ENCODE results near the gene FOXL2NB. TPM values are rescaled to one million over a fixed set of nuclear protein-coding genes. Genes with fewer than 3 reads are reported as not detected.

The FOXL2NB gene
- total RNA-seq, 4 donors from 2014 or later = not detected

DNA sequence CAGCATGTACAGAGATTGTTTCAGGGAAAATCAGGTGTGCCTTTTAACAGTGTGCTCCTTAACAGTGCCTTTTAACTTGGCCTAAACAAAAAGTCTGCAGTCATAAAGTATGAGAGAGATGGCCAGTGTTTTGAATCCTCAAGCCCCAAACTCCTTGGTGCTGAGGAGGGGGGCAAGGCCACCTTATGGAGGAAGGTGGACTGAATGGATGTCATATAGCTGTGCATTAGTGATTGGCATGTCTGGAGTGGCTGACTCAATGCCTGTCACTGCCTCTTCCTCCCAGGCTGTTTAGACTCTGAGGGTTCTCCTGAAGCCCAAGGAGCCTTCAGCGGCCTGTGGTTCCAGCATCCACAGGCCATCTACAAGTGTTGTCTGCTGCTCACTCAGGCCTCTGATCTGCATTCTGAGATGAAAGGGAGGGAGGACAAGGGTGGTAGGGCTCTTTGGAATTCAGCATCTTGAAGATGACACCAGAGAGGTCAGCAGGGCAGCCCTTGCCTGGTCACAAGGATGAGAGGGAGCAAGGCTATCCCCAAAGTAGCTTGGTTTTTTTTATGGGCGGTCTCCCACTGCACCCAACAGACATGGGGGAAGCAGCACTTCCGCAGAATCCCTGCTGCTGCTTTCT is 1.5 kb downstream of the FOXL2NB start:
- peaks cover 30 to 43% of the 10 kb centered on the region in 2 donors for H3K4me1 ChIP-seq
- peaks cover 58% of the 10 kb centered on the region for H3K27me3 ChIP-seq
- intact Hi-C loops (cut with DNase I) = no loop called here
- no peak for DNase-seq
- no peak overlapping the region for H3K4me3 ChIP-seq (replicated peaks in 1 of 3)
- no peak overlapping the region for H3K27ac ChIP-seq
- H3K9me3 ChIP-seq = no peaks in the 10 kb centered on the region
- WGBS, 2 donors = 93 to 97% methylated on average over 3 of the region's 3 CpGs
- TF ChIP-seq, protein P1, sequence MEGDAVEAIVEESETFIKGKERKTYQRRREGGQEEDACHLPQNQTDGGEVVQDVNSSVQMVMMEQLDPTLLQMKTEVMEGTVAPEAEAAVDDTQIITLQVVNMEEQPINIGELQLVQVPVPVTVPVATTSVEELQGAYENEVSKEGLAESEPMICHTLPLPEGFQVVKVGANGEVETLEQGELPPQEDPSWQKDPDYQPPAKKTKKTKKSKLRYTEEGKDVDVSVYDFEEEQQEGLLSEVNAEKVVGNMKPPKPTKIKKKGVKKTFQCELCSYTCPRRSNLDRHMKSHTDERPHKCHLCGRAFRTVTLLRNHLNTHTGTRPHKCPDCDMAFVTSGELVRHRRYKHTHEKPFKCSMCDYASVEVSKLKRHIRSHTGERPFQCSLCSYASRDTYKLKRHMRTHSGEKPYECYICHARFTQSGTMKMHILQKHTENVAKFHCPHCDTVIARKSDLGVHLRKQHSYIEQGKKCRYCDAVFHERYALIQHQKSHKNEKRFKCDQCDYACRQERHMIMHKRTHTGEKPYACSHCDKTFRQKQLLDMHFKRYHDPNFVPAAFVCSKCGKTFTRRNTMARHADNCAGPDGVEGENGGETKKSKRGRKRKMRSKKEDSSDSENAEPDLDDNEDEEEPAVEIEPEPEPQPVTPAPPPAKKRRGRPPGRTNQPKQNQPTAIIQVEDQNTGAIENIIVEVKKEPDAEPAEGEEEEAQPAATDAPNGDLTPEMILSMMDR (IDR thresholded peaks at IDR 0.05) = no peak
- H3K36me3 ChIP-seq = no peaks in the 10 kb centered on the region

DNA sequence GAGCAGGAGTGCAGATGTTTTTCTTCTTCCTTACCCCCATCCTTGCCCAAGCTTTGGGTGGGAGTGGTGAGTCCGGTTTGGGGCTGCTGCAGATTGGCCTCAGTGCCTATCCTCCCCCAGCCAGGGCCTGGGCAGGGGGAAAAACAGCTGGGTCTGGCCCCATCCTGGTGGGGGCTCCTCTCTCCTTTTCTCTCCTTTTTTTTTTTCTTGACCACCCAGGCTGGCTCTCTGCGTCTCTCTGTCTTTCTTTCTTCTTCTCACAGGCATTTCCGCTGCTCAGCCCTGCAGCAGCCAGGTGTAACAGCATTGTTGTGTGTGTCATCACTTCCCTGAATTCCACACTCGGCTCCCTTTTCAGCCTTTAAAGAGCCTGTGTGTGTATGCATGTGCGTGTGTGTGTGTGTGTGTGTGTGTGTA is 2.0 kb downstream of the FOXL2NB start:
- Histone ChIP-seq H3K4me3 (replicated peaks in 1 of 3) (no peak overlapping the region), H3K4me1 (peaks cover 30 to 43% of the 10 kb centered on the region in 2 donors), H3K27me3 (peaks cover 53% of the 10 kb centered on the region), H3K36me3 (no peaks in the 10 kb centered on the region), H3K9me3 (no peaks in the 10 kb centered on the region), H3K27ac (no peak overlapping the region)
- no peak for DNase-seq
- TF ChIP-seq, protein P1 (IDR thresholded peaks at IDR 0.05) = no peak
- intact Hi-C loops (cut with DNase I) = no loop called here
- WGBS, 2 donors = 60 to 67% methylated on average over 5 of the region's 5 CpGs

DNA sequence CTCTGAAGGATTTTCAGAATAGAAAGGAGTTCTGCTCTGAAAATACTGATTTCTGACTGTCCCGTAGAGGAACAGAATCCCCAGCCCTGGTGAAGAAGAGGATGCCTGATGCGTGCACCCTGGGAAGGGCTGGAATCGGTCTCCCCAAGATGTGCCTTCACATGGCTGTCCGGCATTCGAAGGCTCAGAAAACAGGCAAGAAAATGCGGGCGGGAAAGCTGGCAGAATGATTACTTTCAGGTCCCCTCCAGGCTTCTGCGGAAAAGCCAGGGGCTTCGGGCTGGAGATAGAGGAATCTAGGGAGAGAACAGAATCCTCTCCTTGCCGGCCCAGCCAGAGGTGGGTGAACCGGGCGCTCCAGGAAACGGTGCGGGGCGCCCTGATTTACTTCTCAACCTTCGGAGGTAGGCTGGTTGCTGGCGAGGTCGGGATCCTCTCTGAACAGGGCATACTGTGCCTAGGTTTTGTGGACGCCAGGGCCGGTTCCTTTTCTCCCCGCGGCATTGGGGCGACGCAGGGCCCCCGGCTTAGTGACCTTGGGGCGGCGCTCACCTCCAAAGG is 2.5 kb downstream of the FOXL2NB start:
- no peak for DNase-seq
- intact Hi-C loops (cut with DNase I) = no loop called here
- peaks cover 48% of the 10 kb centered on the region for H3K27me3 ChIP-seq
- no peak overlapping the region for H3K27ac ChIP-seq
- WGBS, 2 donors = 11 to 12% methylated on average over 21 to 22 of the region's 27 CpGs
- peaks cover 30 to 39% of the 10 kb centered on the region in 2 donors for H3K4me1 ChIP-seq
- peak overlapping the region in 1 of 3 donors; percentile 12 for H3K4me3 ChIP-seq (replicated peaks in 1 of 3)
- no peaks in the 10 kb centered on the region for H3K9me3 ChIP-seq
- H3K36me3 ChIP-seq = no peaks in the 10 kb centered on the region
- TF ChIP-seq POLR2A (IDR thresholded peaks at IDR 0.05) = no peak
- TF ChIP-seq, protein P1 (IDR thresholded peaks at IDR 0.05) = no peak

DNA sequence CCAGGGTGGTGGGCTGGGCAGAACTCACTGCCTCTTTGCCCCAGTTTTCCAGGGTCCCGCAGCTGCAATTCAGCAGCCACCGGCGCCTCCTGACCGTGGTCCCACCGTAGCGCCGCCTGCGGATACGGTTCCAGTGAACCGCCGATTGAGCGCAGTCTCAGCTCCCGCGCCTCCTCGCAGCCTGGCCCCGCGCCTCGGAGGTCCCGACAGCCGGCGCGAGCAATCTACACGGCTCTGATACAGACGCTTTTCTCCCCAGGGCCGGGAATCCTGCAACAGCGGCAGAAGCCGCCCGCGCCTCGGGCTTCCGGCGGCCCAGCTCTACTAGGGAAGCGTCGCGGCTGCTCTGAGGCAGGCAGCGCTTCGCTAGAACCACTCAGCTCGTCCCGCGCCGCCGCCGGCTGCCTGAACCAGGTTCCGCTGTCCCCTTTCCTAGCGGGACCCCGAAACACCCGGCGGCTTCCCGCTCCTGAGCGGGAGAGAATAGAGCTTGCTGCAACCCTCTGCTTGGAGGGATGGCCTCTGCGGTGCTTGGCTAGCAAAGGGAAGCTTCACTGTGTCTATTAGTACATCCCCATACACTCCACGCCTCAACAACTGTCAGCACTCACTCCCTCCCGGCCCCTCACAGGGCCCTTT is 3.1 kb downstream of the FOXL2NB start:
- Histone ChIP-seq H3K27ac (no peak overlapping the region), H3K27me3 (peaks cover 42% of the 10 kb centered on the region), H3K9me3 (no peaks in the 10 kb centered on the region), H3K36me3 (no peaks in the 10 kb centered on the region), H3K4me1 (peaks cover 25 to 33% of the 10 kb centered on the region in 2 donors), H3K4me3 (replicated peaks in 1 of 3) (peak overlapping the region in 1 of 3 donors; percentile 12)
- DNase-seq = peak; percentile 29 to 39
- WGBS, 2 donors = 6 to 10% methylated on average over 9 to 27 of the region's 53 CpGs
- intact Hi-C loops (cut with DNase I) = no loop called here
- no peak for TF ChIP-seq POLR2A (IDR thresholded peaks at IDR 0.05)
- TF ChIP-seq, protein P1 (IDR thresholded peaks at IDR 0.05) = no peak

DNA sequence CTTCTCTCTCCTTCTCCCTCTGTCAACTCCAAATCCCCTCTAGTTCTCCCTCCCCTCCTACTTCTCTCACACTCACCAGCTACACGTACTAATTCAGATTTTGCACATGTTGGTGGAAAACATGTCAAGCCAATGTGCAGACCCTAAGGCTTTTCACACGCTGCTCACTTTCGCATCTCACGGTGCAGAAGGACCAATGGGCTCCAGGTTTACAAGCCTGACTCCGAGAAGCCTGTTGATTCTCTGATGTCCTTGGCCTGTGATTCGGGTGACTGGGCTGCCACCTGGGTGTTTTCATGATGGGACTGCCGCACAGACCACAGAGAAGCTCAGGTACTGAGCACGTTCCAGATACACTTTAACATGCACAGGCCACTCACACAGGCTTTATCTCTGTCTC is 3.7 kb downstream of the FOXL2NB start:
- Histone ChIP-seq H3K4me1 (peaks cover 23 to 29% of the 10 kb centered on the region in 2 donors), H3K4me3 (replicated peaks in 1 of 3) (no peak overlapping the region), H3K27ac (no peak overlapping the region), H3K27me3 (peaks cover 39% of the 10 kb centered on the region), H3K36me3 (no peaks in the 10 kb centered on the region), H3K9me3 (no peaks in the 10 kb centered on the region)
- intact Hi-C loops (cut with DNase I) = no loop called here
- WGBS, 2 donors = 81 to 87% methylated on average over 8 of the region's 8 CpGs
- no peak for DNase-seq
- TF ChIP-seq, protein P1 (IDR thresholded peaks at IDR 0.05) = no peak
- TF ChIP-seq POLR2A (IDR thresholded peaks at IDR 0.05) = no peak
